CD4-positive, alpha-beta T cell treated with Interferon gamma for 1 hour (primary cell): ENCODE results near the gene CIT.
"Not testable (repeated sequence)": the region's sequence is repeated elsewhere in the genome, so short reads cannot be mapped to it uniquely, and the experiment has no call there.

ENCODE experiments used
- DNase-seq: peaks from one replicate; pipeline ENCODE4 v3.0.0-alpha.2; 2020

The CIT gene

DNA sequence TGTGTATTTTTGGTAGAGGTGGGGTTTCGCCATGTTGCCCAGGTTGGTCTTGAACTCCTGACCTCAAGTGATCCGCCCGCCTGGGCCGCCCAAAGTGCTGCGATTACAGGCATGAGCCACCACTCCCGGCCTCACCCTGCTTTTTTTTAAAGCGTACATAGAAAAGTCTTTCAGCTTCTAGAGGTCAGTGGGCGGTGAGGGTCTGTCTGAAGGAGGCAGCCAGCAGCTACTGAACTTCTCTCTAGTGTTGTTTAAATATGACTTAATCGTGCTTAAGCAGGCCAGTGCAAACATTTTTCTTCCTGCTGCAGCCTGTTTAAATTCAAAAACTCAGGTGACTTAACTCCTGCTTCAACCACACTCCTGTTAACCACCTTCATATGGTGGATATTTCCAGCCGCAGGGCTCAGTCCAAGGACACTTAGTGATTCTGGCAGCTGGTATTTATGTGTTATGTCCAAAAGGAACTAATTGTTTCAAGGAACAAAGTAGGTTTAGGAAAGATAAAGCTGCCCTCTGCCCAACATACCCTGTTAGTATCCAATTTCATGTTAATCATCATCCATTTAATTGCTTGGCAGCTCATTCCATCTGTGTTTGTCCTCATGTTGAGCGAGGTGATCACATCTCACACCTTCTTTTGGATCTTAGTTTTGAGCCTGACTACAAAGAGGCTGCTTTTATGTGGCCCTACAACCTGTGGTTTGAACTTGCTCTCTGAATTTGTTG is 207.2 kb downstream of the CIT start:
- DNase-seq, result no peak

DNA sequence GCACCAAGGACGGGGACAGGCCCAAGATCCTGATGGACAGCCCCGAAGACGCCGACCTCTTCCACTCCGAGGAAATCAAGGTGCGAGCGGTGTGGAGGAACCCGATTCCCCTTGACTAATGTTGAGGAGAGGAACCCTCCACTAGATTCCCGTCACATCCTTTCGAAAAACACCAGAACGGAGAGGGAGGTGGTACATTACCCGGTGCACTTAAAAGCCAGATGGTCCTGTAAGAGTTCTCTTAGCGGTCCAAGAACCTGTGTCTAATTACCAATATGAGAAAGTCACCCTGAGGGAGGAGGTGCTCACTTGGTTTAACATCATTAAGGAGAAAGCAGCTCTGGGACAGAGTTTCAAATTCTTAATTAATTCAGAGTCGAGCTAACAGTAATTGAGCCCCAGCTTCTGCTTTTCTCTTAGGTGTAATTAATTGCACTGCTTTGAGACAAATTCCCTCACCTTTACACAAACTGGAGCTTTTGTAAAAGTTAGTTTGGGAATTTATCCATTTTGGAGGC is 208.7 kb downstream of the CIT start:
- no peak for DNase-seq

DNA sequence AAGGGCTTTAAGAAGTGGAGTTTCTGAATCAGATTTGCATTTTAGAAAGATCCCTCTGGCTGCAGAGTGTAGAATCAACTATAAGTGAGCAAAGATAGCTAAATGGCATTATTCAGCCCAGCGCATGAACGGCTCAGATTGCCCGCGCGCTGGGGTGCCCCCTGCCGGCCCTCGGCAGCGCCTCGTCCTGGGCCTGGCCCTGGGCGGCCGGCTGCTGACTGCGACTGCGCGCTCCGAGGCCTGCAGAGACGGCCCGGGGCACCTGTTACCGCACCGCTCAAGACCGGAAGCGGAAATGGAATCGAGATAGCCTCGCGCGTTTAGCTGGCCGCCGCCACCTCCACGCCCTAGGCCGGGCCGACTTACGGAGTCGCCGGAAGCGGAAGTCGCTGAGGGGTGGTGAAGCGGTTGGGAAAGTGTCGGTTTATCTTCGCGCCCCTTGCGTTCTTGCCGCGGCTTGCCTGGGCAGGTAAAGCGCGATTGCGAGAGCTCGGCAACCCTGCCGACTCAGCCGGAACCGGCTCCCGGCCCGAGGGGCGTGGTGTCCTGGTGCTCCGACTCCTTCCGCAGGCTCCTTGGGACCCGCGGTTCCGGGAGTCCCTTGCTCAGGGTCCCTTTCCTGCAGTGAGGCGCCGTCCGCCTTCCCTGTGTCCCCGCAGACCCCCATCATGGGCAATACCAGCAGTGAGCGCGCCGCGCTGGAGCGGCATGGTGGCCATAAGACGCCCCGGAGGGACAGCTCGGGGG is 209.4 kb downstream of the CIT start, which contains the start of gene PRKAB1:
Gene PRKAB1 (plus strand): TSS at position 557 of the 747 bp plus-strand sequence. CDS start 112 bp downstream, at position 669.
- DNase-seq, result peak; percentile 98

DNA sequence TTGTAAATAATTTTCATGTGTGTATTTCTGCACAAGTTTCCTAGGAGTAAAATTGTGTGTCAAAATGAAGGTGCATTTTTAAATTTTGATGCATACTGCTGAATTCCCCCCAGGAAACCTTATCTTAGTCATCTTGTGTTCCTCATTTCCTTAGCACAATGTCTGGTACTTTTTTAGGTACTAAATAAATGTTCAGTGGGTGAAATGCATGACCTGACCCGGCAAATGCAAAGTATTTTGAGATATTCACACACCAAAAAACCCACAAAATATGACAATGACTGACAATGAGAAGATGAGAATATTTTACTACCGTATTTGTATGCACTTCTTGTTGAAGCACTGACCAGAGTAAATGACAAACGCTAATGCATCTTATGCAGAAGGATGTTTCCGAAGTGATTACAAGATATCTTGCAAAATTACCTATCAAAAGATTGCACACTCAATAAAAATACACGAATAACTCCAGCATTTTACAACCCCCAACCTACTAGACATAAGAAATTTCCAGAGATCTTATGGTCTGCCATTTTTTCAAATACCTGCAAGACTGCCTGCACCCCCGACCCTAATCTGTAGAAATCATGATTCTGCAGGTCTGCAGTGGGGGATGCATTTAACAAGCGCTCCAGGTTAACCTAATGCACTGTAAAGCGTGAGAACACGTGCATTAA is 210.1 kb downstream of the CIT start:
- DNase-seq, result no peak

DNA sequence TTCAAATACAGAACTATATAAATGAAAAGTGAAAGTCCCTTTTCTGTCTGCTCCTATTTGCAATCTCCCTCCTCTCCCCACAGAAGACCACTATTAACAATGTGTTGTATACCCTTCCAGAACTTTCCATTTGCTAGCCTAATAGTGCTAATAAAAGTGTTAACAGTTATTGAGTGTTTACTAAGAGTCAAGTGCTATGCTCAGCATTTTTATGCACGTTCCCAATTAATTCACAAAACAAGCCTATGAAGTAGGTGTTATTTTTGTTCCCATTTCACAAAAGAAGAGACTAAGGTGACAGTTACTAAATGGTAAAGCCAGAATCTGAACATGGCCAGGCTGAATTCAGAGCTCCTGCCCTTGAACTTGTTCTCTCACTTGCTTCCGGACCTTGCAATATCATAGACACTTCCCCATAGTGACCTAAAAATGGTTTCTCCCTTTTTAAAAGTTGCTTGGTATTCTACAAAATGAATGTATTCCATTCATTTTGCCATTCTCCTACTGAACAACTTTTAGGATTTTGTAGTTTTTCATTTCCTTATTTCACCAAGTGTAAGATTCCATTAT is 210.8 kb downstream of the CIT start:
- DNase-seq, result no peak

DNA sequence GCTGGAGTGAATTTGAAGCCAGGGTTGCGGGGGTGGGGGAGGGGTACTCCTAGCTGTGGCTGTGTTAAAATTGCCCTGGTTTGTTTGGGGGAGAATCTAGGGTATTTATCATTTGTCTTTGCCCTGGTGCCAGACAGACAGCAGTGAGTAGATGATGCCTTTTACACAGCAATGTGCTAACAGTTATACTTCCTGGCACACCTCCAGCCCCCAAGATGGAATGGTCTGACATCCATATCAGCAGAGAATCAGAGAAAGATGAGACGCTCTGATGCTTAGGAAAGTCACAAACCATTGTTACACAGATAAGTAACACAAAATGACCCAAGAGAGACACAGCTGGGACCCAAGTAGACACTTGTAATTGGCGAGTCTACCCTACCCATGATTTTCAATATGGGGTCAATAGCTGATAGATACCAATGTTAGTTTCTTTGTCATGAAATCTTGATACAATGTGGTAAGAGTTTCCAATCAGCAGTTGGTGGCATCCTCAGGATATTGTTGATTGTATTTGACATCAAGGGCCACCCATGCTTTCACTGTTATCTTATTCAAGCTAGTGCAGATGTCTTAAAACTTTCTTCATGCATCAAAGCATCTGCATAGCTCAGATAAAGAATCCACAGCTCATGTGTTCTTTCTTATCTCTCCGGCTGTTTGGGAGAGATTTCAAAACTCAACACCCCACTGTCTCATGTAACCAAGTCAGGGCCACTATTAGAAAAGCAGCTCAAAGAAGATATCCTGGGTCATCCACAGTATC is 211.8 kb downstream of the CIT start:
- DNase-seq, result no peak

DNA sequence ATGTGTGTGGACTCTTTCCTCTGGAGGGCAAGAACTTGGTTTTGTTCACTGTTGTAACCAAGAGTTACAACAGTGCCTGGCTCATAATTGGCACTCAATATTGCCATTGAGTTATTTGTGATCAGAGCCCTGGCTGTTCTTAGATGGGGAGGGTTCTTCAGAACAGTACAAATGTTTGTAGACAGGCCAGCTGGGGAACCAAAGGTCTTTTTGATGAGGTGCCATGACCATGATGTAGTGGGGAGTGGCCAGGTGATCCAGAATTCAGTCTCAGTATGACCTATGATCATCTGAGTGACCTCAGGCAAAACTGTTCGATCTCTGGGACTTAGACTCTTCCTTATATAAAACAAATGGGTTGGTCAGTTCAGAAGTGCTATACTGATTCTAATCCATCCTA is 212.5 kb downstream of the CIT start:
- DNase-seq, result no peak

DNA sequence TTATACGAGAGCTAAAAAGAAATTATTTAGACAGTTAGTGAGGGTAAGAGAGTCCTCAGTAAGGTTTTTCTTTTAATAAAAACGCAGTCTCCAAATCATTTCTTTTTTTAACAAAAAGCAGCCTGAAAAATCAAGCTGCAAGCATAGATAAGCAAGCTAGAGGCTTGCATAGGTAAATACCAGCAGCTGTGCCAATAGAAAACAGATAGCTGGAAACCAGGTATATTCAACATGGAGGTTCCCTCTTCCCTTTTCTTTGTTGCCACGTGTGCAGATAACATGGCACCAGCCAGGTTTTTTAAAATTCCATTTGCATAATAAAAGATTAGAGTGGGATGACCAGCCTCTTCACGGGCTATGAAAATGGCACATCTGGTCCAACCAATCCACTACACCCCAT is 215.2 kb downstream of the CIT start:
- DNase-seq, result no peak

DNA sequence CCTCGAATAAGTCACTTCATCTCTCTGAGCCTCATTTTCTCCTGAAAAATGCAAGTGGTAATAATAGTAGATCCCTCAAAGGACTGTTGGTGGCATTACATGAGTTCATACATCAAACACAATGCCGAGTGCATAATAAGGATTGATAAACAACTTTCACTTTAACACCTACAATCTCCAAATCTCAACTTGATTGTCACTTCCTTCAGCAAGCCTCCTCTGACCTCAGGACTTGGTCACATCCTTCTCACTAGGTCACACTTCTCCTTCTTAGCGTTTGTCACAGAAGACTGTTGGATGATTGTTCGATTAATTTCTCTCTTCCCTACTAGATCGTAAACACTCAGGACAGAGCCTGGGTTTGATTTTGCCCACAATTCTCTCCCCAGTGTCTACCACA is 217.0 kb downstream of the CIT start:
- DNase-seq, result no peak

DNA sequence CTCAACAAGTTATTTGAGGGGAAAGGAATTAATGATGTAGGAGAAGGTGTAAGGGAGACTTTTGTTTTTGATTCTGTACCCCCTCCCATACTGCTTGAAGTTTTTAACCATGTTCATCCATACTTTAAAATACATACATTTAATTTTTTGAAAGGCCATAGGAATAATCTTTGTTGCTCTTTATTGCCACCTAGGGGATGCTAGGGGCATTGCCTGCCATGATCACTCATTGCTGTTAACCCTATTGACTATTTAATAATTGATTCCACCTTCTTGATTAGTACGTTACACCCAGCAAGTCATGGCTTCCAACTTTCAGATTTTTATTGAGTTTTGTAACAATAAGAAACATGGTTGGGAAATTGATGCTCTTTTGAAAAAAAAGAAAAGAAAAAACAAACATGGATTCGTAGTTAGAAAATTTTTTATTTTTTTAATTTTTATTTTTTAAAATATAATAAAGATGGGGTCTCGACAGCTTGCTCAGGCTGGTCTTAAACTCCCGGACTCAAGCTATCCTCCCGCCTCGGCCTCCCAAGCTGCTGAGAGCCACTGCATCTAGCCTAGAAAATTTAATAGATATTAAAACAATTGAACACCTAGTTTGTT is 217.7 kb downstream of the CIT start:
- peak; percentile 12 for DNase-seq

DNA sequence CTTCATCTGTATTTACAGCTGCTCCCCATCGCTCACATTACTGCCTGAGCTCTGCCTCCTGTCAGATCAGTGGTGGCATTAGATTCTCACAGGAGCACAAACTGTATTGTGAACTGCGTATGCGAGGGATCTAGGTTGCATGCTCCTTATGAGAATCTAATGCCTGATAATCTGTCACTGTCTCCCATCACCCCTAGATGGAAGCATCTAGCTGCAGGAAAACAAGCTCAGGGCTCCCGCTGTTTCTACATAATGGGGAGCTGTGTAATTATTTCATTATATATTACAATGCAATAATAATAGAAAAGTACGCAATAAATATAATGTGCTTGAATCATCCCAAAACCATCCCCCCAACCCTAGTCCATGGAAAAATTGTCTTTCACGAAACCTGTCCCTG is 219.0 kb downstream of the CIT start:
- DNase-seq, result not testable (repeated sequence)

DNA sequence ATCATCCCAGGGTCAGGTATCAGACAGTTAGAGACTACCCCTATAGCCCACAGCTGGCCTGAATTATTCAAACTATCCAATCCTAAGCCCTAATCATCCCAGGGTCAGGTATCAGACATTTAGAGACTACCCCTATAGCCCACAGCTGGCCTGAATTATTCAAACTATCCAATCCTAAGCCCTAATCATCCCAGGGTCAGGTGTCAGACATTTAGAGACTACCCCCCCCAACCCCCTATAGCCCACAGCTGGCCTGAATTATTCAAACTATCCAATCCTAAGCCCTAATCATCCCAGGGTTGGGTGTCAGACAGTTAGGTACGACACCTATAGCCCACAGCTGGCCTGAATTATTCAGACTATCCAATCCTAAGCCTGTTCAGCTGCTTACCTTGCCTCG is 220.1 kb downstream of the CIT start:
- not testable (repeated sequence) for DNase-seq

DNA sequence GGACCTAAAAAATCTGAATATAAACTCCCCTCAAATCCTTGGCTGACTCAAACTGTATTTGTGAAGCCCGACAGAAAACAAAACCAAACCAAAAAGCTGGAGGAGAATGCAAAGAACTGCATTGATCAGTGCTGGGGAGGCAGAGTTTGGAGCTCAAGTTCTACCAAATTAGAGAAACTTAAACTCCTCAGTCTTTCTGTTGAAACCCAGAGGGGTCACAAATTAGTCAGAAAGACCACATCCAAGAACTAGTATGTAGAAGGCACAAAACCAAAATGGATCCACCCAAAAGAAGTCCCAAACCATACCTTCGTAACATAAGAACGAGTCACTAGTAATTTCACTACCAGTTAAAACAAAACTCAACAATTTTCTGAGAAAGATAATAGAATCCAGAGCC is 224.5 kb downstream of the CIT start:
- no peak for DNase-seq

DNA sequence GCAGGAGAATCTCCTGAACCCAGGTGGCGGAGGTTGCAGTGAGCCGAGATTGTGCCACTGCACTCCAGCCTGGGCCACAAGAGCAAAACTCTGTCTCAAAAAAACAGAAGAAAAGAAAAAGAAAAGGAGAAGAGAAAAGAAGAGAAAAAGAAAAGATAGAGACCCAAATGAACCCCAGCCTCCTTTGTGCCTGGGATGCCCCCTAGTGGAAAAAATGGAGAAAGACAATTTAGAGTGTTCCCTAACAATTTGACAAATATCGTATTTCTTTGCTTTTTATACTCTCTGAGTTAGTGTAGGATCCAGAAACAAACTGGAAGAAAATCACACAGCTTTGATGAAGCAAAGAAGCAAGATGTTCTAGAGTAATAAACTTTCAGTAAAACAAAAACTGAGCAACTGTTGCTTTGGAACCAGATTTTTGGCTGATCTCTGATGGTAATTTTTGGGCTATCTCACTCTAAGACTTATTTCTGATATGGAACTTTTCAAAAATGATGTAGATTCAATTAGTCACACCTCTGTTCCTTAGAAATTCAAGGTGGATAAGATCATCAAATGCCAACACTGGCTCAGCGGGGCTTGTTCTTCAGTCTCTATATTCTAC is 227.8 kb downstream of the CIT start:
- DNase-seq, result no peak

DNA sequence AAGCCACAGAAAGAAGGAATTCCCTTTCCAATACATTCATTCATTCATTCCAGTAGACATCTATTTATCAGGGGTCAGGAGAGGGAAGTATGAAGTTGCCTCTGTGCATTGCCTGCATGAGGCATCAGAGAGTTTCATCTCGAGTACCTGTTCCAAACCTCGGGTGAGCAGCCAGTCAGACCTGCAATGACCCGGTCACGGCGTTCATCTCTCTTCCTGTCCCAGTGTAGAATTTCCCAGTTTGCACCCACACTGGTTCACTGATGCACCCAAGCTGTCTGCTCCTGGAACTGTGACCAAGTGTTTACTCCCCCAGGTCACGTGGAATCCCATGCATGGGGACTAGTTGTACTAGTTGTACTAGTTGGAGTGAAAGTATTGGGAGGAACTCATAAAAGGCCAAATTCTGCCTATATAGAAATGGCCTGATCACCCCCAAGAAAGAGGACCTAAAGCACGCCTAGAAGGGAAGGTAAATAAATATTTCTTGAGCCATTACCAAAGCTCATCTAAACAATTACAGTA is 231.5 kb downstream of the CIT start:
- no peak for DNase-seq

DNA sequence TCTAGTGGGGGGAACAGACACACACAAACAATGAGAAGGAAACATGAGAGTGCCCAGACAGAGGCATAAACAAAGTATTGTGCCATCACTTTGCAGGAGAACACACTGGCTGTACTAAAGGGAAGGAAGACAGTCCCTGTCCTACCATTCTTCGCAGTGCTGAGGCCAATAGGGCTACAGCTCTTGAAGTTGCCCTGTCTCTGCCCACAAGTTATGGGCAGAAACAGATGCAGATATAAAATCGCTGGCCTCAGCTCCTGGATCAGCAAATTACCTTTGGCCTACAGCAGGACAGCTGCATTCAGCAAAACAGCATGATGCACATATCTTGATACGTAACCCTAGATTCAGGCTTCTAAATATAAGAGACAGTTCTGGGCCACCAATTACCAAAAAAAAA is 232.2 kb downstream of the CIT start:
- no peak for DNase-seq

DNA sequence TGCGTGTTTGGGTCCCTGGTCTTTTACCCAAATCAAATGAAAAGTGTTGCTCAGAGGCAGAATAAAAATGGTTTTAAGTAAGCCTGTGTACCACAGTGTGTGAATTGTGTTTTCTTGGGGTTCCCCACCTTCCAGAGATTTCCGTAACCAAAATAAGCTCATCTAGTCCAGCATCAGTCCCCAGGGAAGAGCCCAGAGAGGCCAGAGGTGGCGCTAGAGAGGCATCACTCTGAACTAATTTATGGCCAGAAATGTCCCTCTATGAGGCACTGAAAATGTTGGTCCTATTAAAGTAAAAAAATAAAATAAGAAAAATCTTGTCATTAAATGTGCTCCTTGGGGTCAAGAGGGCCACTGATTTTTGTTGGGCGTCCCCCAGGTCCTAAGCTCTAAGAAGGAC is 234.1 kb downstream of the CIT start:
- no peak for DNase-seq
